Gastroesophageal sphincter (tissue), 3 donors: ENCODE results near the gene NARF.

Experiments used
- POLR2AphosphoS5 ChIP-seq: sonication (generic); formaldehyde crosslinking; IDR thresholded peaks from one replicate; pipeline ENCODE4 v1.6.1; 2017; ENCODE audit warnings: antibody characterized with exemption
- TF ChIP-seq, protein P1 (sequence below), 4 experiments: fragments of 200-600 bp in 2 of 4; fragments of 450-650 bp in 2 of 4; sonication (generic) in 1 of 4; IDR thresholded peaks; one replicate each; pipeline ENCODE4 v1.5.1; 2017 to 2019; ENCODE audit warnings: antibody characterized with exemption in 4 of 4, mild to moderate bottlenecking in 2 of 4, moderate library complexity in 2 of 4

- TF ChIP-seq, protein P1, sequence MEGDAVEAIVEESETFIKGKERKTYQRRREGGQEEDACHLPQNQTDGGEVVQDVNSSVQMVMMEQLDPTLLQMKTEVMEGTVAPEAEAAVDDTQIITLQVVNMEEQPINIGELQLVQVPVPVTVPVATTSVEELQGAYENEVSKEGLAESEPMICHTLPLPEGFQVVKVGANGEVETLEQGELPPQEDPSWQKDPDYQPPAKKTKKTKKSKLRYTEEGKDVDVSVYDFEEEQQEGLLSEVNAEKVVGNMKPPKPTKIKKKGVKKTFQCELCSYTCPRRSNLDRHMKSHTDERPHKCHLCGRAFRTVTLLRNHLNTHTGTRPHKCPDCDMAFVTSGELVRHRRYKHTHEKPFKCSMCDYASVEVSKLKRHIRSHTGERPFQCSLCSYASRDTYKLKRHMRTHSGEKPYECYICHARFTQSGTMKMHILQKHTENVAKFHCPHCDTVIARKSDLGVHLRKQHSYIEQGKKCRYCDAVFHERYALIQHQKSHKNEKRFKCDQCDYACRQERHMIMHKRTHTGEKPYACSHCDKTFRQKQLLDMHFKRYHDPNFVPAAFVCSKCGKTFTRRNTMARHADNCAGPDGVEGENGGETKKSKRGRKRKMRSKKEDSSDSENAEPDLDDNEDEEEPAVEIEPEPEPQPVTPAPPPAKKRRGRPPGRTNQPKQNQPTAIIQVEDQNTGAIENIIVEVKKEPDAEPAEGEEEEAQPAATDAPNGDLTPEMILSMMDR (IDR thresholded peaks at IDR 0.05) = no peak
- no peak for TF ChIP-seq POLR2AphosphoS5
Observed at GRCh38 chr17:82490512-82491195, 32.1 kb downstream of the NARF start.
